HEK293T (cell line): ENCODE results near the gene JADE3.
"Not testable (repeated sequence)": the region's sequence is repeated elsewhere in the genome, so short reads cannot be mapped to it uniquely, and the experiment has no call there.

Experiments used
- ARNT ChIP-seq: fragments of 450-650 bp; IDR thresholded peaks from 2 replicates; pipeline ENCODE4 v1.6.1; 2017; ENCODE audit warnings: mild to moderate bottlenecking
- BHLHE40 ChIP-seq: fragments of 450-650 bp; IDR thresholded peaks from 2 replicates; pipeline ENCODE4 v1.6.1; 2016; ENCODE audit warnings: mild to moderate bottlenecking, moderate library complexity, borderline replicate concordance
- ELF4 ChIP-seq: fragments of 450-650 bp; IDR thresholded peaks from 2 replicates; pipeline ENCODE4 v1.6.1; 2017; ENCODE audit warnings: antibody characterized with exemption
- FOXK2 ChIP-seq: fragments of 450-650 bp; IDR thresholded peaks from 2 replicates; pipeline ENCODE4 v1.6.1; 2016; ENCODE audit warnings: mild to moderate bottlenecking
- FOXM1 ChIP-seq: fragments of 450-650 bp; IDR thresholded peaks from 2 replicates; pipeline ENCODE4 v1.6.1; 2017; ENCODE audit warnings: mild to moderate bottlenecking, borderline replicate concordance
- NFRKB ChIP-seq: fragments of 450-650 bp; IDR thresholded peaks from 2 replicates; pipeline ENCODE4 v1.6.1; 2016; ENCODE audit warnings: mild to moderate bottlenecking, moderate library complexity
- PKNOX1 ChIP-seq: fragments of 450-650 bp; IDR thresholded peaks from 2 replicates; pipeline ENCODE4 v1.6.1; 2016
- SP1 ChIP-seq: fragments of 450-650 bp; IDR thresholded peaks from 2 replicates; pipeline ENCODE4 v1.6.1; 2017
- ZNF384 ChIP-seq: fragments of 450-650 bp; IDR thresholded peaks from 2 replicates; pipeline ENCODE4 v1.6.1; 2016

DNA sequence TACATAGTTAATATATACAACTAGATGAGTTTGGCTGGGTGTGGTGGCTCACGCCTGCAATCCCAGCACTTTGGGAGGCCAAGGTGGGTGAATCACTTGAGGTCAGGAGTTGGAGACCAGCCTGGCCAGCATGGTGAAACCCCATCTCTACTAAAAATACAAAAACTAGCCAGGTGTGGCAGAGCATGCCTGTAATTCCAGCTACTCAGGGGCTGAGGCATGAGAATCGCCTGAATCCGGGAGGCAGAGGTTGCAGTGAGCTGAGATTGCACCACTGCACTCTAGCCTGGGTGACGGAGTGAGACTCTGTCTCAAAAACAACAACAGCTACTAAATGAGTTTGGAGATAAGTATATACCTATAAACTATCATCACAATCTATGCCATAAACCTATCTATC is 64.8 kb downstream of the JADE3 start:
- not testable (repeated sequence) for TF ChIP-seq ZNF384, FOXM1, ARNT, BHLHE40, PKNOX1, SP1, FOXK2, NFRKB, ELF4
